HG03175 (cell line): Measurements from ENCODE around the gene TENM4.

Experiments
- ATAC-seq: cut with Tn5 transposase; IDR thresholded peaks from one replicate; pipeline ENCODE4 v1.9.1; 2021; ENCODE audit warnings: mild to moderate bottlenecking, moderate library complexity; ENCODE audit not compliant: unreplicated experiment

TENM4 gene

DNA sequence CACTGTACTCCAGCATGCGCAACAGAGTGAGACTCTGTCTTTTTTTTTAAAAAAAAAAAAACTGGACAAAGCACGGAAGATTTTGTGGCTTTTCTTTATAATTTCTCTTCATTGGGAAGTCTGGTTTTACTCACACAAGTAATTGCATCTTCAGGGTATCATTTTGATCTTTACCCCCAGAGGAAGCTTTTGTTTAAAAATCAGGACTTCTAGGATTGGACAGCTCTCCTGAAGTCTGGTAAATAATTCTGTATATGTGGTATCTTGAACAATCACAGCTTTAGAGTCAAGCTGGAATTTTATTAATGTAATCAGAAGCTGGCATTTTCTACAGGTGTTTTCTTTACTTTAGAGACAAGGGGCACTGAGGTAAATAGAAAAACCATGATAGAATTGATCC lies 658.1 kb downstream of the TENM4 start:
- no peak for ATAC-seq

- no peak for ATAC-seq
Observed at GRCh38 chr11:78780889-78781288, 659.9 kb downstream of the TENM4 start.

DNA sequence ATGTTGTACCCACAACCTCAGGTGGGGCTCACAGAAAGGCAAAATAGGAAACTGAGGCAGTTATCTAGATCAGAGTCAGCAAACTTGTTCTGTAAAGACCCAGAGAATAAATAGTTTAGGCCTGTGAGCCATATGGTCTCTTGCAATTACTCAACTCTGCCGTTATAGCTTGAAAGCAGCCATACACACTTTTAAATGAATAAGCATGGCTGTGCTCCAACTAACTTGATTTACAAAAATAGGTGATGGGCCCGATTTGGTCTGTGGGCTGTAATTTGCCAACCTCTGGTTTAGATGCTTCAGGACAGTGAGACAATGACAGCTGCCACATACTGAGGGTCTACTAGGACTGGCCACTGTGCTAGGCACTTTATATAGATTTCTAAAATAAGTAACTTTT lies 667.3 kb downstream of the TENM4 start:
- no peak for ATAC-seq

DNA sequence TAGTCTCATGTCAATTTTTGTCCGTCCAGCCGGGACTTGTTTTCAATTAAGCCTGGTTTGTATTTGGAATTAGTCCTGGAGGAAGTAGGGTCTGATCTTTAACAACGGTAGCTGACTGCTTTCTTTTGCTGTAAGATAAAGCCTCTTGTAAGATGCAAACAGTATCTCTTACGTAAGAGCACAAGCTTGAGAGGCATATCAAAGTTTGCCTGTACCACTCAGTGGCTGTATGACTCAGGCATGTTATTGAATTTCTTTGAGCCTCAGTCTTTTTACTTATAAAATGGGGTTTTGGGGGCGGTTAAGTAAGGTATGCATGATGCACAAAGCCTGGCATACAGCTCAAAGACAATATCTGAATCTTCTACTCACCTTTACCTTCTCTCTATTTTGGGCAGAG lies 667.8 kb downstream of the TENM4 start:
- ATAC-seq: no peak

- ATAC-seq: no peak
Observed at GRCh38 chr11:78772186-78772585, 668.6 kb downstream of the TENM4 start.

DNA sequence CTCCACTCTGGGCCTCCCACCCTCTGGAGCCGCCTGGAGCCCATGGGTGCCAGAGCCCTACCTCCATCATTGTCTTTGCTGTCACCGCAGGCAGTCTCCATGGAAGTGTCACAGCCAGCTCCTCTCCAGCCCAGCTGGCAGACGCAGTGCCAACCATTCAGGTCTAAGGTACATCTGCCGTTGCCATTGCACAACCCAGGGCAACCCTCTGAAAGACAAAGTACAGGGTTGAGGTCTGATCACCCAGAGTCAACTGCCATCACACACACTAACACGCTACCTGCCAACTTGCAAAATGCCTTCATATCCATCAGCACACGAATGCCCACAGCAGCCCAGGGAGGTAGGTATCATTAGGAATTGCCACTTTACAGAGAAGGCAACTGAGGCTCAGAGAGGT lies 669.9 kb downstream of the TENM4 start:
- no peak for ATAC-seq

- no peak for ATAC-seq
Observed at GRCh38 chr11:78768971-78769370, 671.9 kb downstream of the TENM4 start.

GRCh38 chr11:78768345-78768744 lies 672.5 kb downstream of the TENM4 start:
- ATAC-seq: no peak

DNA sequence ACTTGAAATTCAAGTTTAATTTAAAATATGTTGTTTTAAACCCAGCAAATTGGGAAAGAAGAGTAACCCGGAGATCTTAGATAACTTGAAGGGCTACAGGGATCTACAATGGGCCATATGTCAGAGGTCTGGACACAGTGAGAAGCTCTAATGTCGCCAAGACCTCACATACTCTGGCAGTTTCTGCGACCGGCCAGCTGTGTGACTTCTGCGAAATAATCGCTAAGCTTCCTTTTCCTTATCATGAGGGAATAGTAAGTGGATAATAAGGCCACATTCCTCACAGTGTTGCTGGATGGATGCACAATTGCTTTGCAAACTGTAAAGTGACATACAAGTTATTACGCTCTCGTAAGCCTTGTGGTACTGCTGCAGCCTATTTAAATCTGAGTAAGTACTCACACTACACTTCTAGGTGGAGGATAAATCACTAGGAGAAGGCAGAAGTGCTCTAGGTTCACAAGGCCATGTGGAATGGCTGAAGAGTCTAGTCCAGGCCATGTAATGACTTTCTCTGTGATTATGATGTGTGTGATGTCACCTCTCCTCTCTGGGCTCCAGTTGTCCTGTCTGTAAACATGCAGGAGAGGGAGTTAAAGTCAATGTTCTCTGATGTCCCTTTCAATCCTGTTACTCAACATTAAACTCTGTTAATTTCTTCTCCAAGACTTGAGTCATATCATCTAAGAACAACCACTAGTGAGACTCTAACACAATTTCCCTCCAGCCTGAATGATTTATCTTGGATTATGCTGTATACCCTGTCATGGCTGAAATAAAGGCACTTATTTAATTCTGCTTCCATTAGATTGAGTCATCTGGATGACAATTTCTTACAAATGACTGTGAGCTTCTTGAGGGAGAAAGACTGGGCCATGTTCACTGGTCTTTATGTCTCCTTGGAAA lies 673.5 kb downstream of the TENM4 start:
- no peak for ATAC-seq

DNA sequence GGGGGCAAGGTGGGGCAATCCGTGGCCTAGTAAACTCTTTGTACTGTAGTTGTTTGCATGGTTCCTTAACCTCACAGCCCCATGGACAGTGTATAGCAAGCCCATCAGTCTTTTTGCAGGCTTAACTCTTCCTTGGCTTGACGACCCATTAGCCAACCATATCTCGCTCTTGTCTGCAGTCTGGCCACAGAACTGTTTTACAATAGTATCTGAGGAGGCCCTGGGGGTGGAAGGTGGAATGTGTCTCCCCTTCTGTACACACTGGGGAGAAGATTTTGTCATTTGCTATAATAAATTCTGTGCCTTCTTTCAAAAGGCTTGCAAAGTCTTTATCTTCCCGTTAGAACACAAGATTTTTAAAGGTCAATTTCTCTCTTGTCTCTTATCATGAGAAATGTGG lies 675.9 kb downstream of the TENM4 start:
- ATAC-seq: no peak

DNA sequence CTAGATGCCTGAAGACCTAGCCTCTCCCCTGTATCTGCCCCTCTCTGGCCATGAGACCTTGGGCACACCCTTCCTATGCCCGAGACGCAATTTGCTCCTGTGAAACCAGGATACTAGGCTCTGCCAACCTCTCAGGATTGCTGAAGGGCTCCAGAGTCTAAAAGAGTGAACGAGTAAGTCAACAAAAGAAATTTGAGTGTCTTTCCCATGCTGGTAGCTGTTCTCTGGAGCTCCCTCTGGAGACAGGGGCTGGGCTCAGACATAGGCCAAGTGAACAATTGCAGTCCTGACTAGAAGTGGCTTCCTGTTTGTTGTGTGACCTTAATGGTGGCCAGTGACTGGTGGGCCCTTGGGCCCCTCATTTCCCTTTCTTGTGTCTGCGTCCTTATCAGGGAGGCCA lies 677.2 kb downstream of the TENM4 start:
- no peak for ATAC-seq

DNA sequence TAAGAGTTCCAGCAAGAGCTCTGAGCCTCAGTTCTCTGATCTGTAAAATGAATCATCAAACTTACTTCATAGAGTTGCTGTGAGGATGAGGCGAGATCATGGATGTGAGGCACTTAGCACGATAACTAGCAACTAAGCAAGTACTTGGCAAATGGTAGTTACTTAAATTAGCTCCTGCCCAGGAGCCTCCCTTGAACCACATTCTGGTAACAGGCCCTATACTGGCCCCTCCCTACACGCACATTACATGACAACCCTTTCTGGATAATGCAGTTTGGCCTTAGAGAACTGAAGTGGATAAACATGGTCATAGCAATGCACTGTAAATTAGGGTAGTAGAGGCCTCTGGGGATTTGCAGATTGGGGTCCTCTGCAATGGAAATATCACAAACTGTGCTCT lies 678.7 kb downstream of the TENM4 start:
- ATAC-seq: no peak

DNA sequence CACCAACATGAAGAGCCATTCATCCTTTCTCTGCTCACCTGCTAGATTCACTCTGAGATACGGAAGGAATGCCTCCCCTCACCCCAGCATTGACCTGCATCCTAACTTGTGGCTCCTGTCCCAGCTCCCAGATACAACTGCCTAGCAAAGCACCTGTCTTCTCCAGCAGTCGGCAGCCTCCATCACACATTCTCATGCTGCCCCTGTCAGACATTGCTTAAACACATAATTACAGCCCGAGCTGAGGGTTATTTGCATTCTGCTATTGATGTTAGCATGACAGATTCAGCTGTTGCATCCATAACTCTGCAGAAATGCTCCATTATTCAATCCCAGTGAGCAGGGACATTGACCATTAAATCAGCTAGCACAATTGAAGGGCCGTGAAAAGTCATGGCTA lies 681.8 kb downstream of the TENM4 start:
- no peak for ATAC-seq

DNA sequence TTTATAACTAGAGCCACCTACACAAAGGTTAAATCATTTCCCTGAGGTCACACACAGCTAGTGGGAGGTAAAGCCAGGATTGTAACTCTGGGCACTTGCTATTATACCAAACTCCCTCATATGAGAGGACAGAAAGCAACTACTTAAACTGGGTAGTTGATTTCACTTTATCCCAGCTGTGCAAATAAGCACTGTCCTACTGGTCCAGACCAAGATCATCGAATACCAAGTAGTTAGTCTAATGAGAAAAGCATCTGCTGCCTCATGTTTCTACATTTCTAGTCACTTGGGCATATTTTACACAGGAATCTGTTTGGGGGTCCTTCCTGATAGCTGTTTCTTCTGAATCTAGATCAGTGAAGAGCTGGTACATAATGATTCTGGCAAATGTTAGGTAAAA lies 687.5 kb downstream of the TENM4 start:
- ATAC-seq: no peak

DNA sequence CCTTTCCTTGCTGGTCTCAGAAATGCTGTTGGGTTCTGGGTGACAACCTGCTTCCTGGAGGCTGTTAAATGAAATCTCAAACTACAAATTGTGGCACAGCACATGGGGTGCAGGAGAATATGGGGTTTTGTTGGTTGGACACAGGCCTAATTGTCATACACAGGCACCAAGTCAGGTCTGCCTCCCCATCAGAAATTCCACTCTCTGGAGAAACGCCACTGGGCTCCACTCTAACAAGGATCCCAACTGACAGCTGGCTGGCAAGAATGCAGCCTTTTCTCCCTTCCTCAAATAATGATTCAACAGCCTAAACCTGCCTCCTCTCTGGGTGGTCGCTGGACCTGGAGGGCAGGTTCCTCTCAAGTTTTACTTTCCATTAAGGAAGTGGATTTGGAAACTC lies 688.3 kb downstream of the TENM4 start:
- ATAC-seq: no peak

- ATAC-seq: no peak
Observed at GRCh38 chr11:78748918-78749690, 691.7 kb downstream of the TENM4 start.

GRCh38 chr11:78744949-78745348 lies 695.9 kb downstream of the TENM4 start:
- no peak for ATAC-seq

GRCh38 chr11:78744202-78744601 lies 696.6 kb downstream of the TENM4 start:
- no peak for ATAC-seq

- no peak for ATAC-seq
Observed at GRCh38 chr11:78742430-78742829, 698.4 kb downstream of the TENM4 start.

- no peak for ATAC-seq
Observed at GRCh38 chr11:78741741-78742140, 699.1 kb downstream of the TENM4 start.

- no peak for ATAC-seq
Observed at GRCh38 chr11:78740199-78741071, 700.4 kb downstream of the TENM4 start.
